Transverse colon (tissue), 4 donors: ENCODE data around the gene SMC1A. TPM values are rescaled to one million over a fixed set of nuclear protein-coding genes. Genes with fewer than 3 reads are reported as not detected.
"Not testable (repeated sequence)": the region's sequence is repeated elsewhere in the genome, so short reads cannot be mapped to it uniquely, and the experiment has no call there.

Experiments used
- DNase-seq: peaks from one replicate; pipeline ENCODE4 v3.0.0-alpha.2; 2019
- H3K27ac ChIP-seq, 4 donors: fragments of 200-600 bp; sonication (generic); 2 replicates each; pipeline ENCODE4 v1.5.1; 2016 to 2018; ENCODE audit warnings: inconsistent platforms in 4 of 4
- H3K27me3 ChIP-seq: fragments of 200-600 bp; sonication (generic); 2 replicates; pipeline ENCODE4 v1.5.1; 2017; ENCODE audit warnings: inconsistent platforms
- H3K36me3 ChIP-seq, 4 donors: fragments of 200-600 bp; sonication (generic); 2 replicates each; pipeline ENCODE4 v1.5.1; 2017 to 2019; ENCODE audit warnings: inconsistent platforms in 4 of 4
- H3K4me1 ChIP-seq, 4 donors: fragments of 200-600 bp; sonication (generic); 2 replicates each; pipeline ENCODE4 v1.5.1; 2017 to 2020; ENCODE audit warnings: inconsistent platforms in 4 of 4
- H3K4me3 ChIP-seq, 4 donors: fragments of 200-600 bp; sonication (generic); 1 replicate in 1 of 4; 2 replicates in 3 of 4; pipeline versions ENCODE4 v1.5.1 to v1.6.1; 2017 to 2019; ENCODE audit warnings: inconsistent platforms in 4 of 4
- H3K9me3 ChIP-seq, 2 donors: fragments of 200-600 bp; sonication (generic); 2 replicates each; pipeline ENCODE4 v1.5.1; 2017 to 2019; ENCODE audit warnings: inconsistent platforms in 2 of 2
- CTCF ChIP-seq, 5 experiments: fragments of 200-600 bp in 3 of 5; fragments of 450-650 bp in 2 of 5; sonication (generic) in 3 of 5; IDR thresholded peaks; 1 replicate in 2 of 5; 2 replicates in 3 of 5; pipeline ENCODE4 v1.5.1; 2016 to 2017; ENCODE audit warnings: antibody characterized with exemption in 5 of 5, inconsistent platforms in 3 of 5, mild to moderate bottlenecking in 2 of 5, moderate library complexity in 1 of 5
- EP300 ChIP-seq: sonication (generic); formaldehyde crosslinking; IDR thresholded peaks from one replicate; pipeline ENCODE4 v1.6.1; 2017; ENCODE audit warnings: antibody characterized with exemption, low read depth
- POLR2A ChIP-seq: fragments of 450-650 bp; IDR thresholded peaks from one replicate; pipeline ENCODE4 v1.6.1; 2016; ENCODE audit warnings: antibody characterized with exemption, mild to moderate bottlenecking, moderate library complexity
- POLR2AphosphoS5 ChIP-seq, 3 donors: sonication (generic); formaldehyde crosslinking; IDR thresholded peaks; one replicate each; pipeline ENCODE4 v1.6.1; 2016; ENCODE audit warnings: antibody characterized with exemption in 3 of 3
- WGBS, 2 donors: methylation state at CpG; one replicate each; pipeline ENCODE4 v1.1.5; 2018; ENCODE audit warnings: low coverage in 1 of 2; 5-methylcytosine and 5-hydroxymethylcytosine counted together
- in situ Hi-C, 4 donors: fragments of 200-750 bp; cut with MboI; loops; one replicate each; pipeline versions ENCODE4 v1.15.0 to v1.15.1; 2017; ENCODE audit warnings: low sequenced_read_pairs in 3 of 4, low pct_ligation_motif_present in 1 of 4, low pct_unique_long_range_greater_than_20kb in 1 of 4
- intact Hi-C: fragments of 100-400 bp; cut with DNase I; formaldehyde crosslinking; loops from one replicate; pipeline ENCODE4 v1.15.1; 2023; ENCODE audit warnings: low total_unique reads
- total RNA-seq, 4 donors: library from RNA; depleted of rRNA; stranded (reverse); fragments of >200 nt; gene quantifications; one replicate each; pipeline ENCODE4 v1.1.0, GENCODE V29; 2016

SMC1A gene
- total RNA-seq: 100 to 1,000 TPM in 1 of 4 donors, 10 to 100 TPM in 3; 25.3 to 113 (median 52.9) TPM

GRCh38 chrX:53422086-53422860 lies at the start of gene SMC1A:
SMC1A (minus strand) TSS chrX:53422654; CDS start chrX:53422600, 54 bp downstream.
- intact Hi-C loops: no loop called here
- 24% methylated on average over 74 of the region's 75 CpGs; no CpG with 5 or more reads in 1 of the 2 donors for WGBS, 2 donors

DNA sequence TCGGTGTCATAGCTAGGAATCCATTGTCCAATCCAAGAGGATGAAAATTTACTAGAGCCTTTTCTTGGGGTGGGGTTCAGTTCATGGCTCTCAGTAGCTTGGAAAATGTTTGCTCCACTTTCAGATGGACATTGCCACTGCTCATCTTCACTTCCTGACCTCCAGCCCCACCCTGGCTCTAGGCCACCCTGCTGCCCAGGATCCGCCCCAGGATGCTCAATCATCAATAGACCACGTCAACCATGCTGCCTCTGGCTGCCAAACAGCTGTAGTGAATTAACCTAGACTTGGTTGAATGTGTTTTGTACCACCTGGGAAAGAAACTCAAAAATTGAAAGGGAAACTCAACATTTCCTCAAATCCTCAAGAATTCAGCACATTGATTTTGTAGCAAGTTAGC lies 48.9 kb upstream of the SMC1A start:
- Histone ChIP-seq H3K4me3 (no peak overlapping the region), H3K36me3 (no peaks in the 10 kb centered on the region), H3K27me3 (no peaks in the 10 kb centered on the region), H3K4me1 (no peaks in the 10 kb centered on the region), H3K27ac (no peak overlapping the region), H3K9me3 (no peaks in the 10 kb centered on the region)
- TF ChIP-seq CTCF (IDR thresholded peaks at IDR 0.05) (no peak), EP300 (no peak), POLR2AphosphoS5 (IDR thresholded peaks at IDR 0.05) (no peak), POLR2A (no peak)
- WGBS, 2 donors: 68% methylated on average over 3 of the region's 3 CpGs; no CpG with 5 or more reads in 1 of the 2 donors
- intact Hi-C loops: no loop called here
- in situ Hi-C loops: no loop called here
- no peak for DNase-seq

More at GRCh38 chrX:53422086-53422860, at the start of gene SMC1A:
- TF ChIP-seq EP300 (no peak), POLR2AphosphoS5 (IDR thresholded peaks at IDR 0.05) (peak; percentile 75 to 84 (median 77)), POLR2A (peak; percentile 65), CTCF (IDR thresholded peaks at IDR 0.05) (peak in 1 of 5 experiments; percentile 15)
- no peaks in the 10 kb centered on the region for H3K27me3 ChIP-seq
- in situ Hi-C loops: no loop called here
- DNase-seq: peak; percentile 99
- no peaks in the 10 kb centered on the region for H3K9me3 ChIP-seq
- H3K36me3 ChIP-seq: no peaks in the 10 kb centered on the region
- H3K4me3 ChIP-seq: peak within 1 kb of the TSS; percentile 49 to 79 (median 58)
- peaks cover 10 to 18% (median 15%) of the 10 kb centered on the region in 4 donors for H3K4me1 ChIP-seq
- peak within 1 kb of the TSS; percentile 85 to 95 (median 92) for H3K27ac ChIP-seq

DNA sequence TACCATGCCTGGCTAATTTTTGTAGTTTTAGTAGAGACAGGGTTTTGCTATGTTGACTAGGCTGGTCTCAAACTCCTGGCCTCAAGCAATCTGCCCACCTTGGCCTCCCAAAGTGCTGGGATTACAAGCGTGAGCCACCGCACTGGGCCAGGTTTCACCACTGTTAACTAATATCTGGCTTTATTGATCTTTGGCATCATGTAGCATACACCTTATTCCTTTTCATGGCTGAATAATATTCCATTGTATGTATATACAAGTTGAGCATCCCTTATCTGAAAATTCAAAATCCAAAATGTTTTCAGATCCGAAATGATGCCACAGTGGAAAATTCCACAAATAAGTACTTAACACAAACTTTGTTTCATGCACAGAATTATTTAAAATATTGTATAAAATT lies 46.2 kb upstream of the SMC1A start:
- 97 to 100% methylated on average over 1 to 3 of the region's 3 CpGs for WGBS, 2 donors
- H3K4me3 ChIP-seq, in situ Hi-C loops: not testable (repeated sequence)

GRCh38 chrX:53458082-53458481 lies 35.6 kb upstream of the SMC1A start:
- in situ Hi-C loops (no loop called here), intact Hi-C loops (no loop called here)
- H3K4me1 ChIP-seq: no peaks in the 10 kb centered on the region
- H3K27me3 ChIP-seq: no peaks in the 10 kb centered on the region
- WGBS, 2 donors: 0 to 27% methylated on average over 1 to 5 of the region's 5 CpGs
- no peak overlapping the region for H3K4me3 ChIP-seq
- DNase-seq: no peak
- H3K9me3 ChIP-seq: no peaks in the 10 kb centered on the region
- H3K36me3 ChIP-seq: no peaks in the 10 kb centered on the region
- TF ChIP-seq EP300: no peak
- no peak for TF ChIP-seq CTCF (IDR thresholded peaks at IDR 0.05)
- no peak for TF ChIP-seq POLR2A
- no peak for TF ChIP-seq POLR2AphosphoS5 (IDR thresholded peaks at IDR 0.05)
- no peak overlapping the region for H3K27ac ChIP-seq

More for the DNA sequence above, 46.2 kb upstream of the SMC1A start:
- H3K27ac ChIP-seq, H3K36me3 ChIP-seq, H3K27me3 ChIP-seq, H3K9me3 ChIP-seq, intact Hi-C loops, H3K4me1 ChIP-seq, DNase-seq: not testable (repeated sequence)
